K562 (cell line): ENCODE data around the gene ARSD. TPM values are rescaled to one million over a fixed set of nuclear protein-coding genes. Genes with fewer than 3 reads are reported as not detected.
A peak's percentile ranks its signal among the peaks of the same experiment; 100 is the strongest.

Source experiments
- ATAC-seq: fragments of 200-7000 bp; cut with Tn5 transposase; 3 replicates; pipeline ENCODE4 v1.9.1; 2020; ENCODE audit warnings: moderate library complexity
- BruUV-seq: library from RNA; stranded (reverse); fragments of 400-500 nt; replicated peaks from 2 replicates; lab custom pipeline; 2021; lab: Mats Ljungman, UMichigan
- CTCF ChIA-PET: fragments of 300-600 bp; formaldehyde crosslinking; extraction: SDS; loops from one replicate; lab custom pipeline; 2021; ENCODE audit warnings: low intra/inter-chr PET ratio; lab: Yijun Ruan, JAX
- POLR2A ChIA-PET: fragments of 300-600, 350-650 bp; sonication (Branson Sonifier 250); formaldehyde crosslinking; extraction: SDS; loops from one replicate; lab custom pipeline; 2021; ENCODE audit warnings: antibody characterized with exemption, inconsistent platforms; lab: Yijun Ruan, JAX
- DNase-seq, 4 experiments: peaks; one replicate each; pipeline versions ENCODE4 v3.0.0 to v3.0.0-alpha.2; 2011 to 2018; ENCODE audit warnings: low spot score in 3 of 4, mixed read lengths in 3 of 4; ENCODE audit errors: extremely low read depth in 1 of 4
- FAIRE-seq: peaks from 2 replicates; lab custom pipeline; 2011; peaks lifted over from hg19 to GRCh38; lab: Jason Lieb, UNC
- H2AFZ ChIP-seq: 2 replicates; pipeline ENCODE4 v1.6.0; 2011; ENCODE audit warnings: low read depth, low read length, control low read depth, inconsistent platforms
- H3K27ac ChIP-seq: fragments of 200-600 bp; 3 replicates; pipeline ENCODE4 v1.8.0; 2011; ENCODE audit warnings: low read depth, mild to moderate bottlenecking, control low read depth, inconsistent platforms, low read length, moderate library complexity, mixed read lengths; ENCODE audit errors: extremely low read depth
- H3K27me3 ChIP-seq, 2 experiments: fragments of 300-600 bp in 1 of 2; 2 replicates in 1 of 2; 3 replicates in 1 of 2; pipeline versions ENCODE4 v1.6.0 to v1.8.0; 2011; ENCODE audit warnings: inconsistent platforms in 2 of 2, low read length in 2 of 2, mild to moderate bottlenecking in 1 of 2, mixed read lengths in 1 of 2, moderate library complexity in 1 of 2; ENCODE audit not compliant: control insufficient read depth in 2 of 2, insufficient read depth in 2 of 2
- H3K36me3 ChIP-seq: fragments of 300-600 bp; 3 replicates; pipeline ENCODE4 v1.8.0; 2011; ENCODE audit warnings: mild to moderate bottlenecking, low read length, inconsistent platforms; ENCODE audit not compliant: control insufficient read depth, insufficient read depth
- H3K4me1 ChIP-seq, 2 experiments: fragments of 200-600 bp in 1 of 2; replicated peaks in 1 of 2; 2 replicates in 1 of 2; 3 replicates in 1 of 2; pipeline versions ENCODE4 v1.5.1 to v1.8.0; 2011; ENCODE audit warnings: inconsistent platforms in 2 of 2, low read length in 2 of 2, mild to moderate bottlenecking in 1 of 2, mixed read lengths in 1 of 2, moderate library complexity in 1 of 2; ENCODE audit not compliant: control insufficient read depth in 2 of 2, insufficient read depth in 2 of 2
- H3K4me2 ChIP-seq: 2 replicates; pipeline ENCODE4 v1.6.1; 2011; ENCODE audit warnings: low read length, control low read depth, inconsistent platforms, mixed read lengths; ENCODE audit not compliant: insufficient read depth
- H3K4me3 ChIP-seq: fragments of 200-600 bp; sonication (generic), shearing (Covaris generic); 2 replicates; pipeline ENCODE4 v1.5.1; 2016; ENCODE audit warnings: control low read depth, inconsistent platforms
- H3K79me2 ChIP-seq: fragments of 200-600 bp; 3 replicates; pipeline ENCODE4 v1.8.0; 2011; ENCODE audit warnings: low read length, inconsistent platforms; ENCODE audit not compliant: control insufficient read depth, insufficient read depth
- H3K9ac ChIP-seq, 2 experiments: 2 replicates each; pipeline versions ENCODE4 v1.6.0 to v1.6.1; 2011; ENCODE audit warnings: low read depth in 2 of 2, low read length in 2 of 2, control low read depth in 1 of 2, inconsistent platforms in 1 of 2, mild to moderate bottlenecking in 1 of 2, mixed read lengths in 1 of 2; ENCODE audit not compliant: insufficient read depth in 1 of 2
- H3K9me1 ChIP-seq: one replicate; pipeline ENCODE4 v1.6.0; 2011; ENCODE audit warnings: inconsistent platforms, mild to moderate bottlenecking, low read length, moderate library complexity; ENCODE audit not compliant: control insufficient read depth, insufficient read depth
- H3K9me3 ChIP-seq: replicated peaks from 2 replicates; pipeline ENCODE4 v1.5.1; 2011; ENCODE audit warnings: low read depth, low read length, inconsistent platforms; ENCODE audit not compliant: control insufficient read depth, insufficient read depth
- H4K20me1 ChIP-seq: replicated peaks from 2 replicates; pipeline ENCODE4 v1.6.1; 2011; ENCODE audit warnings: low read length, inconsistent platforms, mixed read lengths; ENCODE audit not compliant: control insufficient read depth, insufficient read depth
- ATF3 ChIP-seq, 2 experiments: fragments of 450-650 bp in 1 of 2; sonication (generic) in 1 of 2; formaldehyde crosslinking in 1 of 2; IDR thresholded peaks in 1 of 2; conservative IDR thresholded peaks in 1 of 2; 2 replicates each; pipeline versions ENCODE4 v1.6.1 to v1.8.1; 2016 to 2023; ENCODE audit warnings: mild to moderate bottlenecking in 2 of 2, moderate library complexity in 2 of 2, inconsistent platforms in 1 of 2, missing genetic modification reagents in 1 of 2
- C11orf30 ChIP-seq: fragments of 450-650 bp; IDR thresholded peaks from 2 replicates; pipeline ENCODE4 v1.6.1; 2016; ENCODE audit warnings: low read depth, mild to moderate bottlenecking
- DLX4 ChIP-seq: fragments of 250-450 bp; sonication (Bioruptor Pico); IDR thresholded peaks from 2 replicates; pipeline ENCODE4 v1.6.1; 2021; ENCODE audit warnings: mild to moderate bottlenecking
- HCFC1 ChIP-seq: IDR thresholded peaks from 2 replicates; pipeline ENCODE4 v1.6.1; 2012; ENCODE audit warnings: low read depth, low read length, improper control_type of control experiment
- SMAD4 ChIP-seq: fragments of 250-450 bp; sonication (Bioruptor Pico); conservative IDR thresholded peaks from 2 replicates; pipeline ENCODE4 v1.8.0; 2021; ENCODE audit warnings: inconsistent platforms, mild to moderate bottlenecking, moderate library complexity
- TFAM ChIP-seq: fragments of 250-450 bp; sonication (Bioruptor Pico); conservative IDR thresholded peaks from 2 replicates; pipeline ENCODE4 v1.5.0; 2021; ENCODE audit warnings: mild to moderate bottlenecking, moderate library complexity
- TRIM24 ChIP-seq, 2 experiments: fragments of 450-650 bp; IDR thresholded peaks; 2 replicates each; pipeline ENCODE4 v1.6.1; 2016
- U2AF1 ChIP-seq: fragments of 200-400 bp; formaldehyde crosslinking; optimal IDR thresholded peaks from 2 replicates; pipeline ENCODE3; 2017; ENCODE audit warnings: mild to moderate bottlenecking, low read depth, low read length, moderate library complexity
- VEZF1 ChIP-seq: fragments of 200-800 bp; sonication (Bioruptor generic); IDR thresholded peaks from 2 replicates; pipeline ENCODE4 v1.6.1; 2017; ENCODE audit warnings: missing genetic modification characterization, missing compliant biosample characterization
- ZBED1 ChIP-seq: IDR thresholded peaks from 2 replicates; pipeline ENCODE4 v1.6.1; 2014
- ZNF12 ChIP-seq: sonication (generic); formaldehyde crosslinking; IDR thresholded peaks from 2 replicates; pipeline ENCODE4 v1.4.0; 2020; ENCODE audit warnings: mild to moderate bottlenecking, missing genetic modification reagents
- ZNF232 ChIP-seq: sonication (generic); formaldehyde crosslinking; IDR thresholded peaks from 2 replicates; pipeline ENCODE4 v1.8.0; 2022; ENCODE audit warnings: mild to moderate bottlenecking, missing genetic modification reagents
- ZNF41 ChIP-seq: fragments of 250-450 bp; sonication (Bioruptor Pico); conservative IDR thresholded peaks from 2 replicates; pipeline ENCODE4 v1.4.0; 2020; ENCODE audit warnings: mild to moderate bottlenecking
- ZNF512 ChIP-seq: IDR thresholded peaks from 2 replicates; pipeline ENCODE4 v1.6.1; 2016; ENCODE audit warnings: missing genetic modification characterization, missing compliant biosample characterization
- ZNF785 ChIP-seq: fragments of 250-450 bp; sonication (Bioruptor Pico); IDR thresholded peaks from 2 replicates; pipeline ENCODE4 v1.4.0; 2020; ENCODE audit warnings: mild to moderate bottlenecking
- WGBS: fragments of 100-300 bp; shearing (Covaris generic); methylation state at CpG from one replicate; pipeline ENCODE4 v1.1.6; 2016; ENCODE audit warnings: low coverage, mixed read lengths; ENCODE audit not compliant: insufficient coverage; ENCODE audit errors: missing lambda C conversion rate; 5-methylcytosine and 5-hydroxymethylcytosine counted together
- in situ Hi-C: fragments of 300-500 bp; cut with MboI; formaldehyde crosslinking; loops from 4 replicates; pipeline ENCODE4 v1.15.0; 2018; ENCODE audit warnings: inconsistent platforms, mixed read lengths
- intact Hi-C: fragments of 100-400 bp; cut with micrococcal nuclease; formaldehyde crosslinking; loops from 2 replicates; pipeline ENCODE4 v1.14.2; 2022
- polyA plus RNA-seq, 8 experiments: library from polyadenylated mRNA; depleted of rRNA in 4 of 8; stranded (reverse) in 5 of 8; unstranded in 3 of 8; fragments of >200 nt; fragmentation: Nextera tagmentation in 2 of 8; fragmentation: Illumina TruSeq in 1 of 8; extraction: Ambion mirVana in 2 of 8; extraction: Trizol in 1 of 8; gene quantifications; 2 replicates each; pipeline versions ENCODE4 v1.2.1 to v1.2.3, GENCODE V29; 2011 to 2014; ENCODE audit warnings: inconsistent platforms in 1 of 8, missing spikeins in 1 of 8
- total RNA-seq, 7 experiments: library from RNA; depleted of rRNA in 6 of 7; stranded (reverse); fragments of >200 nt in 6 of 7; fragmentation: Illumina TruSeq in 2 of 7; extraction: Trizol in 2 of 7; gene quantifications; 2 replicates each; pipeline versions ENCODE4 v1.2.1 to v1.2.3, GENCODE V29; 2011 to 2021; ENCODE audit warnings: low replicate concordance in 1 of 7

ARSD gene
- total and polyA plus RNA-seq, 9 of the 15 experiments (the other 6 are each of a cell fraction or from before 2014, with no cell fraction given), result 0.05 to 0.23 (median 0.09) TPM; not detected in 1

GRCh38 chrX:2874222-2875135, 54.7 kb downstream of the ARSD start:
- FAIRE-seq, result peak; percentile 92
- 0% methylated on average over 4 of the region's 5 CpGs for WGBS
- no peaks in the 10 kb centered on the region for H3K27me3 ChIP-seq
- ChIA-PET POLR2A (no interaction called here), CTCF (no interaction called here)
- H3K9me3 ChIP-seq, result peaks cover 17% of the 10 kb centered on the region
- peak overlapping the region; percentile 35; the same call in 1 of the 2 replicates for H2AFZ ChIP-seq
- no peaks in the 10 kb centered on the region for H4K20me1 ChIP-seq
- no TSS peak for BruUV-seq
- no peaks in the 10 kb centered on the region for H3K36me3 ChIP-seq
- intact Hi-C loops (loop anchor here (5.0 kb wide), 1 partner anchor 93 kb away; no protein-coding TSS in a partner anchor), in situ Hi-C loops (loop anchor here (25.0 kb wide), 1 partner anchor 763 kb away; no protein-coding TSS in a partner anchor)
- H3K4me1 ChIP-seq, result peaks cover 12 to 34% of the 10 kb centered on the region in 2 experiments; a peak in 4 of 5 replicates
- no peaks in the 10 kb centered on the region for H3K9me1 ChIP-seq
- peak; percentile 47 to 76 (median 54) for DNase-seq
- peak overlapping the region; percentile 59 for H3K27ac ChIP-seq
- H3K4me2 ChIP-seq, result peak overlapping the region; percentile 56
- ATAC-seq, result peak; percentile 84
- no peak overlapping the region for H3K4me3 ChIP-seq
- H3K9ac ChIP-seq, result peak overlapping the region in 1 of 2 experiments; percentile 41; a peak in 1 of 4 replicates
- no peaks in the 10 kb centered on the region for H3K79me2 ChIP-seq
- TF ChIP-seq VEZF1 (no peak), ZNF41 (CRISPR knock-in tag) (no peak), U2AF1 (no peak), TFAM (CRISPR knock-in tag) (no peak), DLX4 (CRISPR knock-in tag) (no peak), ZNF232 (CRISPR knock-in tag) (no peak), ZBED1 (no peak), C11orf30 (no peak), SMAD4 (peak; percentile 12; the same call in 1 of the 2 replicates), HCFC1 (no peak), TRIM24 (IDR thresholded peaks at IDR 0.05) (peak; percentile 83 to 87), ATF3 (IDR thresholded peaks at IDR 0.05) (no peak), ATF3 (CRISPR knock-in tag; conservative IDR thresholded peaks at IDR 0.05) (no peak), ZNF785 (CRISPR knock-in tag) (no peak), ZNF12 (peak; percentile 100), ZNF512 (tag) (no peak)
